Astrocyte (in vitro differentiated cells and primary cell): ENCODE data around the gene COL26A1. TPM values are rescaled to one million over a fixed set of nuclear protein-coding genes. Genes with fewer than 3 reads are reported as not detected.

Source experiments
- DNase-seq: peaks from one replicate; pipeline ENCODE4 v3.0.0-alpha.2; 2010; ENCODE audit warnings: low read depth
- FAIRE-seq: peaks from 2 replicates; lab custom pipeline; 2011; peaks lifted over from hg19 to GRCh38; lab: Jason Lieb, UNC
- H2AFZ ChIP-seq: 2 replicates; pipeline ENCODE4 v1.6.0; 2012; ENCODE audit warnings: low read depth, low read length, inconsistent platforms
- H3K27ac ChIP-seq: 2 replicates; pipeline ENCODE4 v1.5.1; 2011; ENCODE audit warnings: low read depth, low read length, inconsistent platforms
- H3K27me3 ChIP-seq: 2 replicates; pipeline ENCODE4 v1.6.0; 2011; ENCODE audit warnings: low read length, inconsistent platforms; ENCODE audit not compliant: insufficient read depth
- H3K36me3 ChIP-seq: 2 replicates; pipeline ENCODE4 v1.5.1; 2011; ENCODE audit warnings: low read length, inconsistent platforms; ENCODE audit not compliant: insufficient read depth
- H3K4me1 ChIP-seq: 2 replicates; pipeline ENCODE4 v1.5.1; 2011; ENCODE audit warnings: low read length, inconsistent platforms; ENCODE audit not compliant: insufficient read depth
- H3K4me2 ChIP-seq: 2 replicates; pipeline ENCODE4 v1.6.0; 2012; ENCODE audit warnings: low read length, inconsistent platforms
- H3K4me3 ChIP-seq: 2 replicates; pipeline ENCODE4 v1.5.1; 2011; ENCODE audit warnings: low read depth, mild to moderate bottlenecking, low read length, inconsistent platforms; ENCODE audit not compliant: insufficient read depth
- H3K79me2 ChIP-seq: 2 replicates; pipeline ENCODE4 v1.6.0; 2012; ENCODE audit warnings: mild to moderate bottlenecking, low read length, inconsistent platforms; ENCODE audit not compliant: insufficient read depth
- H3K9ac ChIP-seq: 2 replicates; pipeline ENCODE4 v1.6.0; 2012; ENCODE audit warnings: mild to moderate bottlenecking, low read length, inconsistent platforms
- H3K9me3 ChIP-seq: 2 replicates; pipeline ENCODE4 v1.5.1; 2012; ENCODE audit warnings: low read depth, mild to moderate bottlenecking, low read length, inconsistent platforms; ENCODE audit not compliant: insufficient read depth
- H4K20me1 ChIP-seq: 2 replicates; pipeline ENCODE4 v1.6.0; 2012; ENCODE audit warnings: low read length, inconsistent platforms; ENCODE audit not compliant: insufficient read depth
- H3K27ac Mint-ChIP-seq: one replicate; pipeline ENCODE4 v1.8.0; 2021; ENCODE audit warnings: mild to moderate bottlenecking, mixed read lengths; ENCODE audit not compliant: unreplicated experiment
- H3K27me3 Mint-ChIP-seq: one replicate; pipeline ENCODE4 v1.8.0; 2021; ENCODE audit warnings: low read depth, mixed read lengths; ENCODE audit not compliant: unreplicated experiment
- H3K36me3 Mint-ChIP-seq: one replicate; pipeline ENCODE4 v1.8.0; 2021; ENCODE audit warnings: low read depth, mixed read lengths; ENCODE audit not compliant: unreplicated experiment
- H3K4me1 Mint-ChIP-seq: one replicate; pipeline ENCODE4 v1.8.0; 2021; ENCODE audit warnings: low read depth, mixed read lengths; ENCODE audit not compliant: unreplicated experiment
- H3K4me3 Mint-ChIP-seq: one replicate; pipeline ENCODE4 v1.8.0; 2021; ENCODE audit warnings: mild to moderate bottlenecking, moderate library complexity, mixed read lengths; ENCODE audit not compliant: unreplicated experiment
- H3K9me3 Mint-ChIP-seq: one replicate; pipeline ENCODE4 v1.8.0; 2021; ENCODE audit warnings: mild to moderate bottlenecking, mixed read lengths; ENCODE audit not compliant: unreplicated experiment
- EZH2 ChIP-seq: IDR thresholded peaks from 2 replicates; pipeline ENCODE4 v1.6.1; 2012; ENCODE audit warnings: mild to moderate bottlenecking, low read length, inconsistent platforms; ENCODE audit not compliant: insufficient read depth
- total RNA-seq: library from RNA; stranded (reverse); gene quantifications from 2 replicates; pipeline ENCODE4 v1.2.1, GENCODE V29; 2021
- TF ChIP-seq, protein P1 (sequence below): IDR thresholded peaks from 2 replicates; pipeline ENCODE4 v1.5.1; 2011; ENCODE audit warnings: low read depth, mild to moderate bottlenecking, inconsistent platforms, low read length, moderate library complexity; ENCODE audit not compliant: insufficient read depth

Gene COL26A1
- total RNA-seq, 1 donor from 2014 or later: 7.1 TPM

DNA sequence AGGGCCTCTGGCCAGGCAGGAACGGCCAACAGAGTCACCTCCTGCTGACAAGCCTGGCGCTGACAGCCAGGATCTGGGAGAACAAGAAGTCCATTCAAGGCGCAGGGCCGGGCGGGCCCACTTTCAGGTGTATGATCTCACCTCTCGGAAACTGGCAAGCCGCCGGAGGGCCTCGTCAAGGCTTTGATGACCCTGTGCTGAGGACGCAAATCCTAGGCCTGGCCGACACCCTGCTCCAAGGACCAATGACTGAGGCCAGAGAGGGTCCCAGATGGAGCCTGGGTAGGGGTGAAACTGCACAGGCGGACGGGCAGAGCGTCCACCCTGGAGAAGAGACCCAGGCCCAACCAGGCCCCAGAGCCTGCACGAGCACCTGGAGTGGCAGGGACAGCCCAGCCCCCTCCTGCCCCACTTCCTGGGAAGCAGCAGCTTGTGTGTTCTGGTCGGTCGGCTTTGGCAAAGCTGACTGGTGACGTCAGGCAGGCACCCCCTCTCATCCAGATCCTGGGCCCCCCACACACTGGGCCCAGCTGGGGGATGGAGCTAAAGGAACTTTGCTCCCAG is 235.8 kb downstream of the COL26A1 start:
- H3K36me3 Mint-ChIP-seq: no peaks in the 10 kb centered on the region
- Histone ChIP-seq H4K20me1 (no peaks in the 10 kb centered on the region), H3K4me3 (no peak overlapping the region), H3K27me3 (peaks cover 11% of the 10 kb centered on the region), H2AFZ (no peak overlapping the region), H3K4me2 (no peak overlapping the region), H3K36me3 (no peaks in the 10 kb centered on the region), H3K27ac (no peak overlapping the region), H3K4me1 (no peaks in the 10 kb centered on the region), H3K79me2 (no peaks in the 10 kb centered on the region), H3K9ac (no peak overlapping the region), H3K9me3 (peaks cover 3% of the 10 kb centered on the region)
- no peak for TF ChIP-seq EZH2
- TF ChIP-seq, protein P1, sequence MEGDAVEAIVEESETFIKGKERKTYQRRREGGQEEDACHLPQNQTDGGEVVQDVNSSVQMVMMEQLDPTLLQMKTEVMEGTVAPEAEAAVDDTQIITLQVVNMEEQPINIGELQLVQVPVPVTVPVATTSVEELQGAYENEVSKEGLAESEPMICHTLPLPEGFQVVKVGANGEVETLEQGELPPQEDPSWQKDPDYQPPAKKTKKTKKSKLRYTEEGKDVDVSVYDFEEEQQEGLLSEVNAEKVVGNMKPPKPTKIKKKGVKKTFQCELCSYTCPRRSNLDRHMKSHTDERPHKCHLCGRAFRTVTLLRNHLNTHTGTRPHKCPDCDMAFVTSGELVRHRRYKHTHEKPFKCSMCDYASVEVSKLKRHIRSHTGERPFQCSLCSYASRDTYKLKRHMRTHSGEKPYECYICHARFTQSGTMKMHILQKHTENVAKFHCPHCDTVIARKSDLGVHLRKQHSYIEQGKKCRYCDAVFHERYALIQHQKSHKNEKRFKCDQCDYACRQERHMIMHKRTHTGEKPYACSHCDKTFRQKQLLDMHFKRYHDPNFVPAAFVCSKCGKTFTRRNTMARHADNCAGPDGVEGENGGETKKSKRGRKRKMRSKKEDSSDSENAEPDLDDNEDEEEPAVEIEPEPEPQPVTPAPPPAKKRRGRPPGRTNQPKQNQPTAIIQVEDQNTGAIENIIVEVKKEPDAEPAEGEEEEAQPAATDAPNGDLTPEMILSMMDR: no peak
- H3K9me3 Mint-ChIP-seq: peaks cover 5% of the 10 kb centered on the region
- H3K27me3 Mint-ChIP-seq: peaks cover 41% of the 10 kb centered on the region
- H3K4me1 Mint-ChIP-seq: no peaks in the 10 kb centered on the region
- no peak overlapping the region for H3K27ac Mint-ChIP-seq
- no peak for DNase-seq
- no peak overlapping the region for H3K4me3 Mint-ChIP-seq
- no peak for FAIRE-seq

GRCh38 chr7:101598986-101599771 is 236.5 kb downstream of the COL26A1 start:
- no peak overlapping the region for H3K4me2 ChIP-seq
- Mint-ChIP-seq H3K36me3 (no peaks in the 10 kb centered on the region), H3K9me3 (peaks cover 5% of the 10 kb centered on the region), H3K4me1 (no peaks in the 10 kb centered on the region), H3K27me3 (peaks cover 36% of the 10 kb centered on the region), H3K27ac (no peak overlapping the region), H3K4me3 (no peak overlapping the region)
- no peaks in the 10 kb centered on the region for H4K20me1 ChIP-seq
- FAIRE-seq (no peak), DNase-seq (no peak)
- no peak overlapping the region for H3K9ac ChIP-seq
- no peak for TF ChIP-seq EZH2
- TF ChIP-seq, protein P1: no peak
- no peaks in the 10 kb centered on the region for H3K4me1 ChIP-seq
- peaks cover 3% of the 10 kb centered on the region for H3K9me3 ChIP-seq
- H3K4me3 ChIP-seq: no peak overlapping the region
- no peaks in the 10 kb centered on the region for H3K36me3 ChIP-seq
- no peaks in the 10 kb centered on the region for H3K79me2 ChIP-seq
- H3K27ac ChIP-seq: no peak overlapping the region
- peaks cover 11% of the 10 kb centered on the region for H3K27me3 ChIP-seq
- no peak overlapping the region for H2AFZ ChIP-seq

DNA sequence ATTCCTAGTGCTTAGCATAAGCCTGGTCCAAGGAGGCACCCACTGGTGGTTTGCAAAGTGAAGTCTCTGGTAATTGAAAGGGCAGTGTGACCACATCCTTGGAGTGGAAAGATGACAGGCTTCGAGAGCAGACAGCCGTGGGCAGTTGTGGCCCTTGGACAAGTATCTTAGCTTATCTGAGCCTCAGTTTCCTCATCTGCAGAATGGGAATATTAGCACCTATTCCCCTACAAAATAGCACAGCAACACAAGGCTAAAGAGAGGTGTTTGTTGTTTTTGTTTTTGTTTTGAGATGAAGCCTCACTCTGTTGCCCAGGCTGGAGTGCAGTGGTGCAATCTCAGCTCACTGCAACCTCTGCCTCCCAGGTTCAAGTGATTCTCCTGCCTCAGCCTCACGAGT is 237.1 kb downstream of the COL26A1 start:
- no peak overlapping the region for H3K4me3 Mint-ChIP-seq
- Histone ChIP-seq H3K4me3 (no peak overlapping the region), H2AFZ (no peak overlapping the region), H3K27me3 (peaks cover 11% of the 10 kb centered on the region), H4K20me1 (no peaks in the 10 kb centered on the region), H3K36me3 (no peaks in the 10 kb centered on the region), H3K4me2 (no peak overlapping the region), H3K9me3 (peaks cover 3% of the 10 kb centered on the region), H3K4me1 (no peaks in the 10 kb centered on the region), H3K27ac (no peak overlapping the region), H3K9ac (no peak overlapping the region), H3K79me2 (no peaks in the 10 kb centered on the region)
- no peak overlapping the region for H3K27ac Mint-ChIP-seq
- no peak for TF ChIP-seq EZH2
- TF ChIP-seq, protein P1: no peak
- DNase-seq: no peak
- H3K27me3 Mint-ChIP-seq: peaks cover 34% of the 10 kb centered on the region
- no peaks in the 10 kb centered on the region for H3K4me1 Mint-ChIP-seq
- peaks cover 5% of the 10 kb centered on the region for H3K9me3 Mint-ChIP-seq
- no peaks in the 10 kb centered on the region for H3K36me3 Mint-ChIP-seq
- no peak for FAIRE-seq
